Activated CD4-positive, alpha-beta T cell treated with anti-CD3 and anti-CD28 coated beads, Interleukin-2, amount 50 U/mL, for 24 hours (primary cell): ENCODE results near the gene SLC31A1.
"Not testable (repeated sequence)": the region's sequence is repeated elsewhere in the genome, so short reads cannot be mapped to it uniquely, and the experiment has no call there.

Source experiments
- DNase-seq, 2 donors: peaks; one replicate each; pipeline ENCODE4 v3.0.0-alpha.2; 2020; ENCODE audit warnings: low read depth in 1 of 2, low spot score in 1 of 2

Gene SLC31A1

DNA sequence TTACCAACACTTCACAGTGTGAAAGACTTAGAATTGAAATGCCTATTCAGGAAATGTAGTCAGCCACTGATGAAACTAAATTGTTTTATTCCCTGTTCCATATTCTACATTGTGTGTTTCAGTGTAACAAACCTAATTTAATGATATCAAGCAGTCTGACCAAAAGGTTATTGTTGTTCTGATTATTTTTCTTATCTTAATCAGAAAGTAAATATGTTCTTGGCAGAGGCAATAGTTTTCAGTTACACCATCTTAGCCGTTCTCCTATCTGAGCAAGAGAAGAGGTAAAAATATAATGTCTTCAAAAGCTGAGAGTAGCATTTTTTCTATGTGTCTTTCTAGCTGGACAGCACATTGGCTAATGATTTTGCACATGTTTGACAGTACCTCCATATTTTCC lies 36.9 kb downstream of the SLC31A1 start:
- DNase-seq: no peak

DNA sequence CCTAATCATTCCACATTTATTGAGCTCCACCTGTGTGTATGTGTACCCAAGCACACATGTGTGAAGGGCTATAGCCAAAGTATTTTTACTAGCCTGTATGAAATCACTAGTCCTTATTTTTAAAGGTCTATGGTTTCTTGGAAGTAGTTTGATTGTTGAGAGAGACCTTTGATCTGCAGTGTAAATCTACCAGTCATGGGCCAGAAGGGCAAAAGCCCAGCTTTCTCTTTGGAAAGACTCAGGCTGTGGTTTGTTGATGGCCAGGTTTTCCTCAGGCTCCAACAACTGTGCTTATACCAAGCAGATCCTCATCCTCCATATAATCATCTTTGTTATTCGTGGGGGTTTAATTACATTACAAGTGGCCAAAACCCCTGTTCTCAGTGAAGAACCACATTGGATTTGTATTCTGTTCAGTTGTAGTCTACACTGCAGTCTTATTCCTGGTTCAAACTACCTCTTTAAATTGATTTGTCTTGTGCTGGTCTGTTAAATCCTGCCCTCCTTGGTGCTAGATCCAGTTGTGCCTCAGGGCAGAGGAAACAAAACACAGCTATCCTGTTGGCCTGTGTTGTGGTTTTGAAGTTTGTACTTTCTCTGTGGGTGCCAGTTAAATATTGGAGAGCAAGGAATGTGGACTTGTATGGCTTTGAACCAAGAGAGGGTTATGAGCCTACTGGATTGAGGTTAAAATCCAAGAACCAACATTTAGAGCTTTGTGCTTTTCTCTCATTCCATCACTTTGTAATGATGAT lies 40.8 kb downstream of the SLC31A1 start:
- no peak for DNase-seq

DNA sequence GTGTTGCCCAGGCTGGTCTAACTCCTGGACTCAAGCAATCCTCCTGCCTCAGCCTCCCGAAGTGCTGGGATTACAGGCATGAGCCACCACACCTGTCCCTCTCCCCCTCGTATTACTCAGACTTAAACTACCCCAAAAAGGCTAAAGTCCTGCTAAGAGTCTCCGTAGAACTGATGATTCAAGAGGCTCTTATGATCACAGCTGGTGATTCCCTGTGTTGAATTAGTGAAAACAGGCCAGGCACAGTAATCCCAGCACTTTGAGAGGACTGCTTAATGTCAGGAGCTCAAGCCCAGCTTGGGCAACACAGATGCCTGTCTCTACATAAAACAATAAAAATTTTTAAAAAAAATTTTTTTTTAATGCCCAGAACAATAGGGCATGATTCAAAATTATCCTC lies 44.8 kb downstream of the SLC31A1 start:
- no peak for DNase-seq

DNA sequence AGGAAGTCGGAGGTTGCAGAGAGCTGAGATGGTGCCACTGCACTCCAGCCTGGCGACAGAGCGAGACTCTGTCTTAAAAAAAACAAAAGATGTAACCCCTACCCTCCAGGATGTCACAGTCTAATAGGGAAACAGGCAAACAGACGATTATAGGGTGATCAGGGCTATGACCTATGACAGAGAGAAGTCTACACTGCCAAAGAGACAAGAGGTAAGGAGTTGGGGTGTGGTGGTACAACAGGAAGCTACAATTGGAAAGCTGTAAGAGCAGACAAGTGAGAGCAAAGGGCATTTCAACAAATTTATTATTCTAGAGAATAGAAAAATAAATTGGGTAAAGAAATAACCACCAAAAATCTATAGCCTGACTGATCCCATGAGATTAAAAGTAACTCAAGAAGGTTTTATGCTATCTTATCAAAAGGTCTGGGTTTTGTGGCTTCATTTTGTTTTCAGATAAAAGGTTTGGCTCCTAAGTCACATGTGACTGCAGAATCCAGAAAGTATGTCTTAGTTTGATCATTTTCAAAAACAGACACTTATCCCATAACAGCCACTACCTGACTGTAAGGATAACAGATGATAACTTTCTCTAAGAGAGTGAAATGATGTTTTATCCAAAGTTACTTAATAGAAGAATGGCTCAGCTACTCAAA lies 46.7 kb downstream of the SLC31A1 start:
- no peak for DNase-seq

DNA sequence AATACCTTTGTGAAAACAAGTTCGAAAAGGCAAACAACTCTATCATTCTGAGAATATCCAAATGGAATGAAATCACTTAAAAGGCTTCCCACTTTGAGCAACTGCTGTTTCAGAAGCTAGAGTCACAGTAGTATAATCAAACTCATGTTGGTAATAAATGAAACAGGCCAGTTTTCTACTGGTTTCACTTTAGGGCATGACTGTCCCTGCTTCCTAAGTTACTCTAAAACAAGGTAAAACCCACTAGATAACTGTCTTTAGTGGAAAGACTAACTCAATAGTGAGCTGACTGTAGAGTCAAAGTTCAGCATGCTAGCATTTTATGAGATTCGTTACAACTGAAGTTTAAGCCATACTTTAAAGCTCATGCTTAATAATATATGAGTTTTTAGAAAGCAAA lies 48.0 kb downstream of the SLC31A1 start:
- DNase-seq: no peak

DNA sequence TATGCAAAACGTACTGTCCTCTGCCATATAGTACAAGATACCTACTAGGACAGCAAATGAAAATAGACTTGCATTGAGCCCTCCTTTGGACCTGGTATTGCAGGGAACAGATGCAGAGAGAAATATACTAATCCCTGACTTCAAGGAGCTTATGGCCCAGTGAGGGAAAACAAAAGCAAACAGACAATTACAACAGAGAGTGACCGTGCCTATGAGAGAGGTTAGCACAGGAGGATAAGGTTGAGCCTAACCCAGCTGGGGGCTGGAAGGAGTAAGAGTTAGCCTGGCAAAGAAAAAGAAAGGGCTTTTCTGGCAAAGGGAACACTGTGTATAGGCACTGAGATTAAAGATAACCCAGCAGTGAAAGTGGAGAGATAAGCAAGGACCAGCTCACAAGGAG lies 48.5 kb downstream of the SLC31A1 start:
- DNase-seq: no peak

DNA sequence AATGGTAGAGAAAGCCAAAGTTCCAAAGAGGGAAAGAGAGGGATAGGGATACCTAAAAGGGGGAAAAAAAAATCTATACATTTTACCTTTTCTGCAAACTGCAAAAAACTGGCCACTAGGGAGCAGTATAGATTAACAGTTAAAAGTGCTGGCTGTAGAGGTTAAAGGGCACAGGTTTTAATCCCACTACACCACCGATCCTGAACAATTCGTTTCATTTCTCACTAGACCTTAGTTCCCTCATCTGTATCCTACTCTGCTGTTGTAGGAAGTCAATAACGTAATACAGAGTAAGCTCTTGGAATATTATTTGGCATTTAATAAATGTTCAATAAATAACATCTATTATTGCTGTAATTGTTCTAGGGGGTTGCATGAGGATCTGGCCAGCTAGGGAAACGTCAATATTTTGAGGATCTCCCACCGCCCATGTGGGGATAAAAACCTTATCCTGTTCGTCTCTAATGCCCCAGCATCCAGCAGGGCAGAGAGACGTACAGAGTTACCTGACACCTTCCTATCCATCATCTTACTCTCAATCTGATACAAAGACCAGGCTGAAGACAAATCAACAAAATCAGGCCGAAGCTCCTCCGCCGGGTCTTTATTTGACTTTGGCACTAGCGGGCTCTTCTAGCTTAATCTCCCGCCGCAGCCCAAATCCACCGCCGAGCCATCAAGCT lies 53.3 kb downstream of the SLC31A1 start:
- peak in 1 of 2 donors; percentile 42 for DNase-seq

DNA sequence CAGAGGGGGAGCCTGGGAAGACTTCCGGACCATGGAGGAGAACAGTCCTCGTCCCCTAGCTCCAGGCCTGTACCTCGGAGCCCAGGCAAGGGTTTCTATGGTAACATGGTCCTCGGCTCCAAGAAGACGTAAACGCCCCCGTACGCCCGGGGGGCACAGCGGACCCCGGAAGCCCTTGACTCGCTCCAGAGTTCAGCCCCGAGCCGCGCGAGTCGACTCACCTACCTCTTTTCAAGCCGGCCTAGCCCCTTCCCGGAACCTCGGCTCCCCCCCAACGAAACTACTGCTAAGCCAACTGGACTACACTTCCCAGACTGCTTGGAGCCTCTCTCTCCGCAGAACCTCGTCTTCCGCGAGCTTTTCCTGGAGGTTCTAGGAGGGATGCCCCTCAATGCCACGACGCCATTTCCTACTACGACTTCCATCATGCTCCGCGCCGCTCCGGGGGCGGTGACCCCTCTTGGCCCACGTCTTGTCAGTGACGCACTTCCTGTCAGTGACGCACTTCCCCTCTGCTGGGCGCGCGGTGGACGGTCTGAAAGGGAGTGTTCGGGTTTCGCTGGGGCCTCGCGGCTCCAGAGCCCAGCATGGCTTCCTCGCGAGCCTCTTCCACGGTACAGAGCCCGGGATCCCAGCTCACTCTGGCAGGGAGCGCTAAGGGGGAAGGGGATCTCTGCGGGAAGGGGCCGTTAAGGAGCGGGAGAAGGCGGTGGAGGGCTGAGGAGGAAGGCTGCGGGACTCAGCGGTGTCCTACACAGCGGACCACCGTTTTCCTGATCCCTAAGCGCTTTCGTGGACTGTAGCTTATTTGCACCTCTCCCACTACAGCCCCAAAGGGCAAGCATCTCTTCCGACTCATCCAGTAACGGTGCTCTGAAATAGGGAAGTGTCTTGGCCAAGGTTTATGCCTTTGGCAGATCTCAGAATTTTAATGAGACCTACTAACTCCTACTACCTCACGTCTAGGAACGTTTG lies 54.1 kb downstream of the SLC31A1 start, which contains the start of the genes CDC26 and PRPF4:
TSS of gene CDC26 (minus strand) at position 416 of the 975 bp plus-strand sequence. CDS start 3,065 bp downstream, outside the sequence.
TSS of gene PRPF4 (plus strand) at position 502 of the 975 bp plus-strand sequence. CDS start at position 588, 86 bp downstream.
- DNase-seq: peak; percentile 93 to 96

DNA sequence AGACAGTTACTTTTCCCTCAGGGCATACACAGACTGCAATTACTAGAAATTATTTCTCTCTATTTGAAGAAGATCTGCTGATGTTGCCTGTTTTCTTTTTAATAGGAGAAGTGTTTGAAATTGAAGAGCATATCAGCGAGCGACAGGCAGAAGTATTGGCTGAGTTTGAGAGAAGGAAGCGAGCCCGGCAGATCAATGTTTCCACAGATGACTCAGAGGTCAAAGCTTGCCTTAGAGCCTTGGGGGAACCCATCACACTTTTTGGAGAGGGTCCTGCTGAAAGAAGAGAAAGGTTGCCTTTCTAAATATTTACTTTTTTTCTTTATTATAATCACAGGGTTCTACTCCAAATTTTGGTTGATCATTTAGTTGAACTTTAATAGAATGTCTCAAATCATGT lies 57.5 kb downstream of the SLC31A1 start:
- DNase-seq: no peak

DNA sequence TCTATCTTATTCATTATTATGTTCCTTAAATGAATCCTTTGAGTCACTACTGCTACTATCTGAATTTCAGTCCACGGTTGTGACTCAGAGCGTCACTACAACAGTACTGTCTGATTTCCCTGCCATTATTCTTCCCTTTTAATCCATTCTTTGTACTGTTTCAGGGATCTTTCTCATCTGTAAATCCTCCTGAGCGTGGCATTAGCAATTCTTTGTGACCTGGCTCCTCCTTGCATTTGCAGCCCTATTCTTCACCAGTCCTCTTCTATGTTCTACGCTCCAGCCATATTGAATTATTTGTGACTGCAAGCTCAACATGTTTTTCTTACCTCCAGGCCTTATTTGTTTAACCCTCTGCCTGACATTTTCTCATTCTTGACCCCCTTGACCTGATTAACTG lies 60.0 kb downstream of the SLC31A1 start:
- no peak for DNase-seq

DNA sequence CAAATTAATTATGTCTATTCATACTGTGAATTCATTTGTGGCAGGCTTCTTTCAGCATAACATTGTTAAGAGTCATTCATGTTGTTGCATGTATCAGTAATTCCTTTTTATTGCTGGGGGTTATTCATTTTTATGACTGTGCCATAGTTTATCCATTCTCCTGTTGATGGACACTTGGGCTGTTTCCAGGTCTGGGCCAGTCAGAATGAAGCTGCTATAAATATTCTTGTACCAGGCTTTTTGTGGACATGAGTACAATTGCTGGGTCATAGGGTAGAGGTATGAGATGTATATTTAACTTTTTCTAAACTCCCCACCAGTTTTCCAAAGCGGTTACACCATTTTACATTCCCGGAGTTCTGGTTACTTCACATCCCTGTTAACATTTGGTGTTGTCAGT lies 67.7 kb downstream of the SLC31A1 start:
- DNase-seq: no peak

DNA sequence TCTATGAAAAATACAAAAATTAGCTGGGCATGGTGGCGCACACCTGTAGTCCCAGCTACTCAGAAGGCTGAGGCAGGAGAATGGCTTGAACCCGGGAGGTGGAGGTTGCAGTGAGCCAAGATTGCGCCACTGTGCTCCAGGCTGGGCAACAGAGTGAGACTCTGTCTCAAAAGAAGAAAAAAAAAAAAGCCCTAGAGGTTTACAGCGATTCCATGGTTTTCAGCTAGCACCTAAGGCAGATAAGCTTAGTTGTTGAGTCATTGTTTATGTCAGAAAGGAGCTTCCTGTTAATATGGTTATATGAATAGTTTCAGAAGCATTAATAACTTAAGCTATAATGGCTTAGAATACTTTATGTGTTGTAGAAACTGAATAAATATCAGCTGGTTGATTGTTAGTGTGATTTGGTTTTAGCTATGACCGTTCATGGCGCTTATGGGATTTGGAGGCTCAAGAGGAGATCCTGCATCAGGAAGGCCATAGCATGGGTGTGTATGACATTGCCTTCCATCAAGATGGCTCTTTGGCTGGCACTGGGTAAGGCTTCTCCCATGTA lies 68.8 kb downstream of the SLC31A1 start:
- DNase-seq: no peak

DNA sequence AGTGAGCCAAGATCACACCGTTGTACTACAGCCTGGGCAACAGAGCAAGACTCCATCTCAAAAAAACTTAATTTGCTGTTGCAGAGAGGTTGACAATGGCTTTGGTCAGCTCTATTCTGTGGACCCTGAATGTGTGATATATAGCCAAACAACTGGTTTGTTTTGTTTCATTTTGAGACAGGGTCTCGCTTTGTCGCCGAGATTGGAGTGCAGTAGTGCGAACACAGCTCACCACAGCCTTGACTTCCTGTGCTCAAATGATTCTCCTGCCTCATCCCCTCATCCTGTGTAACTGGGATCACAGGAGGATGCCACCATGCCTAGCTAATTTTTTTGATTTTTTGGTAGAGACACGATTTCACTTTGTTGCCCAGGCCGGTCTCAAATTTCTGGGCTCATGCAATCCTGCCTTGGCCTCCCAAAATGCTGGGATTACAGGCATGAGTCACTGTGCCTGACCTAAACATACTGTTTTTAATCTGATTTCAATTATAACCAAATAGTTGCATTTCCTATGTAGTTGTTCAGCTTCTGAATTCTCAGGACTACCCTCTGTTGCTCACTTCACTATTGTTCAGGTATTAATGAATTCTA lies 72.0 kb downstream of the SLC31A1 start:
- DNase-seq: no peak

DNA sequence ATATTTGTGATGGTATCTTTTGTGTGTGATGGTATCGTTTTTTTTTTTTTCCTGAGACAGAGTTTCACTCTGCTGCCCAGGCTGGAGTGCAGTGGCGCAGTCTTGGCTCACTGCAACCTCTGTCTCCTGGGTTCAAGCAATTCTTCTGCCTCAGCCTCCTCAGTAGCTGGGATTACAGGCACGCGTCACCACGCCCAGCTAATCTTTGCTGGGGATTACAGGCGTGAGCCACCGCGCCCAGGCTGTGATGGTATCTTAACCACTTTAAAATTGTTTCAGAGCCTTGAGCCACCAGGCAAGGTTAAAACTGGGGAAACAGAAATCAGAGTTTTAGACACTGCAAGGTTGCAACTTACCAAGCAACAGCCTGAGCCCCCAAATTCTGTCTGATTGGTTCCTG lies 74.9 kb downstream of the SLC31A1 start:
- DNase-seq: not testable (repeated sequence)

DNA sequence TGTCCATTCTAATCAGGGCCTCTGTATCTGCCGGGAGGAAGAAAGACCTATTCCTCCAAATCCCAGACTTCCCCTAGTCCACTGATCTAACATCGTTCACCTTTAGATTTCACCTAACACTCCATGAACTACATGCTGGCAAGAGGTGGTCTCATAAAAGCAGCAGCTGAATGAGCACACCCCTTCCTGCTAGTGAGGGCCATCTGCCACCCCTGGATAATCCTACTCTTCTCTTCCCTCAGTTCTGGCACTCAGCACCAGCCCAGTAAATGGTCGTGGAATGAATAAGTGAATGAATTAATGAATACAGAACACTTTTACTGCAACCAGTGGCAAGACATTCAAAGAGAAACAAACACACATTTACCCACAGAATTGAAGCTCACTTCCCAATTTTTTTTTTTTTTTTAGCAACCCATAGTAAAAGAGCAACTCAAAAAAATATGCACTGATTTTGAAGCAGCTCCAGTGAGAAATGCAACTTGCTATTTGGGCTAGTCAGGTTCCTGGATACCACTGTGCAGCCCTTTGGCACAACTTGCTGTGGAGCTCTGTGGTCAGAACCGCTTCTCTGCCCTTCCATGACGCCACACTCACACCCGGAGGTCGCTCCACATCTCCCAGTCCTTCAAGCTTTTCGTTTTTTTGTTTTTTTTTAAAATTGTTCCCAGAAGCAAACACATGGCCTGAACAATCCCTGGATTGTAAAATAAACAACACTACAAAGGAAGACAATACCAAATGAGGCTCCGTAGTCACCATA lies 75.6 kb downstream of the SLC31A1 start:
- DNase-seq: no peak

DNA sequence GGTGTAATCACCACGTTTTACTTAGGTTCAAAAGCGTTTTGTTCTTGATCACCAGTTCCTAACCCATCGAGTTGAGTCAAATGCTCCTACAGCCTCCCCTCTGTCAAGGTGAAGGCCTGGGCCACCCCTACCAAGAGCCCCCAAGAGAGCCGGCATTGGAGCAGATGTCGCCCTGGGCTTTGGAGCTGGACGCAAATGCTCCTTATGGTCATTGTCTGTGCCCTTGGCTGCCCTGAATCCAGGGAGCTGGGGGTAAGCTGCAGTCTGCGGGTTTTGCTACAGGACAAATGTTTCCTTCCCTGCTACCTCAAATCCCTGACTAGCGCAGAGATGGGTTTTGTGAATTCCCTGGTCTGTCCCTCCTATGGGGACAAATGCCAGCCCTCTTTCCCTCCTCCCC lies 77.0 kb downstream of the SLC31A1 start:
- no peak for DNase-seq

DNA sequence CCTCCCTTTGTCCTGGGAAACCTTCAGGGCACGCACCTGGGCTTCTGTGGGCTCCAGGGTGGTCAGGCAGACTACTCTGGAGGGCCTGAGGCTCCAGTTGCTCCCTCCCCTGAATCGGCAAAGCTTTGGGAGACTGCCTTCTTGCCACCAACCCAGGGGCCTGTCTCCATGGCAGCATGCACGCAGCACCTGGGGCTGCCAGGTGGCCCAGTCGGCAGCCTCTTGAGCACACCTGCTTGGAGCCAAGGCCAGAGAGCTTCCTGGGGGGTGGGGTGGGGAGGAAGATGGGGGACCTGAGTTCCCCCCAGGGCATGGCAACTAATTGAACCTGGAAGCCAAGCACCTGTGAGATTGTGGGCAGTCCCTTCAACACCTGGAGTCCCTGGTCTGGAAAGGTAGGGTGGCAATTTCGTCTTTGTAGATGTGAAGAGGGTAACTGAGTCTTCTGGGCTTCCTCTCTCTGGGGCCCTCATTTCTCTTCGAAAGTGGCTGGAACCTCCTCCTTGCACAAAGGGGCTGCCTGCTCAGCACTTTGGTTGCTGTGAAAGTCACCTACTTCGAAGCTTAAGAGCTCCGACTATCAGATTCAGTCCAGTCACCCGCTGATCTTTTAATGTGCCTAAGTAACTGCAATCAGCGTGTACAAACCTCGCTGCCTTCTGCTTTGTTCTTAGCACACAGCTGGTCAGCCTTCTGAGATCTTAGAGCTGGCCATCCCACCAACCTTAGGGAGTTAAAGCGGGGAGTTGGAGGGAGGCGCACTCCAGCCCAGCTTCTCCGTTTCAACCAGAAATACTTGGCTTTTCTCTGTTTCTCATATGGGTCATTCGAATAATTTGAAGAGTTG lies 77.8 kb downstream of the SLC31A1 start:
- no peak for DNase-seq

DNA sequence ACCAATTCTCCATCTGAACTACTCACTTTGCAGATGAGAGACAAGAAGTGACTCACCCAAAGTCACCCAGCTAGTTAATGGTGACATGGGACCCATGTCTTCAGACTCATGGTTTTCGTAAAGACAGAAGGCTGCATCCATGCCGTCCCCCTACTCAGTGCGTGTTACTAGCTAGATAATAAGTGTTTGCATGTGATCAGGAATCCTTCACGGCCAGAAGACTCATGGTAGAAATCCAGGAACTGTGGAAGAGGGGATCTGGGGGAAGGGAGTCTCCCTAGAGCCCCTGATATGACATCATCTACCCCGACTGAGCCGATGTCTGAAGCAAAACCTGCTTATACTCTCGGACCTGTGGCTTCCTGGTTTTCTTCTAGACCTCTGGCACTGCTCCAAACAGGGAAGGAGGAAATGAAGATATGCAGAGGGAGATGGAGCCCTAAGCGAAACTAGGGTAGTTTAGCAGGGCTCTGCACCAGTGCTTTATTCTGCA lies 78.5 kb downstream of the SLC31A1 start:
- no peak for DNase-seq
